GM18499 (cell line): Measurements from ENCODE around the gene RAPGEF5.

ENCODE experiments used
- ATAC-seq: cut with Tn5 transposase; IDR thresholded peaks from one replicate; pipeline ENCODE4 v1.9.1; 2021; ENCODE audit warnings: moderate number of reproducible peaks; ENCODE audit not compliant: insufficient read depth, unreplicated experiment

Gene RAPGEF5

DNA sequence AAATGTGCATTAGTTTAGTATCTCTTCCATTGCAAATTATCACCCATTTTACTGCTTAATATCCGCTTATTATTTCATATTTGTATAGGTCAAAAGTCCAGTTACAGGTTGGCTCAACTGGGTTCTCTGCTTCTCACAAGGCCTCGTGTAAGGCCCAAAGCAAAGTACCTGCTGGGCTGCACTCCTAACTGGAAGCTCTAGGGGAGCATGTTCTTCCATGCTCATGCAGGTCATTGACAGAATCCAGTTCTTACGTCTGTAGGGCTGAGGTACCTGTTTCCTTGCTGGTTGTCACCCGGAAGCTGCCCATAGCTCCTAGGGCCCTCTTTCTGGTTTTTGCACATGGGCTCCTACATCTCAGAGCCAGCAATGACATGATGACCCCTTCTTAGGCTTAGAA is 79.6 kb downstream of the RAPGEF5 start:
- ATAC-seq: no peak

DNA sequence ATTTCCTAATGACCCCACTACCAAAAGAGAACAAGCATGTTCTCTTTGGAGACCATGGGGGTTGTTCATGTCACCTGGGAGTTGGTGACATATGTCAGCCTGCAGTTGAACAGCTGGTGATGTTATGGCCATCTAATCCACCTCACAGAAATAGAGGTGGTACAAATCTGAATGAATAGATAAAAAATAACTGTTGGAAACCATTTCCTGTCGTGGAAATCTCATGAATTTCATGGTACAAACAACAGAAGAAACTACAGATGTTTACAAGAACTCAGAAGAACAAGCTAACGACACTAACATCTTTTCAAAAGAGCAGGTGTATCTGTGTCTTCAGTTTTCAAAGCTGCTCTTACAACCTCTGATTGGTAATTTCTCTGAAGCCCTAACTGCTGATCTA is 81.3 kb downstream of the RAPGEF5 start:
- ATAC-seq: no peak

DNA sequence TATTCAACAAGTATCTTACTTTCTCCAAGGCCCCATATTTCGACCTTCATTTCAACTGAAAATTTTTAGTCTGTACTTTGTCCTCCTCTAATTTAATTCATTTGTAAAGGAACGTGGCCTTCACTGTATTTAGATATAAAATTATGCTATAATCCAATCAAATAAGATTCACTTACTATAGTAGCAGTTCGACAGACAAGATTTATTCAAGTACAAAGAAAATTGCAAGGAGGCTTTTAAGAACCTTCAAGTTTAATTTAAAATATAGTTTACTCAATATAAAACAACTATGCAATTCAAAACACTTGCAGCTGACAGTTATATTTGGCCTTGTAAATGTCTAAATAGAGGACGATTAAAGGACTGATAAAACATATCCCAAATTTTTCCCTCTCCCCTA is 85.6 kb downstream of the RAPGEF5 start:
- no peak for ATAC-seq

DNA sequence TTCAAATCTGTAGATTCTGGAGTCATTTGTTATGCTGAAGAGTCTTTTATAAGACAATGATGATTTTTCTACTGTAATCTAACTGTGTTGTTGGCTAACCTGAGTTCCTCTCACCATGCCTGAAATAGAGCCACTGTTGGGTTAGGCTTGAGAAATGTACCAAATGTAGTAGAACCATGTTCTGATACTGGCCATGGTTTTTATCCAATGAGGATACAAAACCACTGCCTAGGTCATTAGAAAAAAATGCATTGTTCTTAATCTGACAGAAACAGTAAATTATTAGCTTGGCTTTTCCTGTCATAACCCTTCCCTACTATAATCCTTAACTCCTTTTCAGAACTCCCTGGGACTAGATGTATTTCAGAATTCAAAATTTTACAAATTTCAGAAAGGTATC is 86.6 kb downstream of the RAPGEF5 start:
- no peak for ATAC-seq

DNA sequence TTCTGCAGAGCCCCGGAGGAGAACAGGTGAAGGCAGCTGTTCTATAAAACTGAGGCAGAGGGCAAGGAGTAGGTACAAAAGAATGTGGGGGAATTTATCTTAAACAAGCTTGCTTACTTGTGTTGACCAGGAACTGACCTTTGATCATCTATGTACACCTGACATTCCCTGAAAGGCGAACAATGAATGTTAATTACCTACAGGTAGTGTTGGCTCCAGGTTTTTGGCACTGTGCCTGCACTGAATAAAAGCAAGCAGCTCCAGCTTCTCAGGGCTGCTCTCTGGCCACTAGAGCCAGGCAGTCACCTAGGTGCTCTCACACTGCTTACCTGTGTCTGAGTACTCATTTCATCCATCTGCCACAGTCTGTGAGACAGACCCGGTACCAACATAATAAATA is 87.0 kb downstream of the RAPGEF5 start:
- no peak for ATAC-seq

DNA sequence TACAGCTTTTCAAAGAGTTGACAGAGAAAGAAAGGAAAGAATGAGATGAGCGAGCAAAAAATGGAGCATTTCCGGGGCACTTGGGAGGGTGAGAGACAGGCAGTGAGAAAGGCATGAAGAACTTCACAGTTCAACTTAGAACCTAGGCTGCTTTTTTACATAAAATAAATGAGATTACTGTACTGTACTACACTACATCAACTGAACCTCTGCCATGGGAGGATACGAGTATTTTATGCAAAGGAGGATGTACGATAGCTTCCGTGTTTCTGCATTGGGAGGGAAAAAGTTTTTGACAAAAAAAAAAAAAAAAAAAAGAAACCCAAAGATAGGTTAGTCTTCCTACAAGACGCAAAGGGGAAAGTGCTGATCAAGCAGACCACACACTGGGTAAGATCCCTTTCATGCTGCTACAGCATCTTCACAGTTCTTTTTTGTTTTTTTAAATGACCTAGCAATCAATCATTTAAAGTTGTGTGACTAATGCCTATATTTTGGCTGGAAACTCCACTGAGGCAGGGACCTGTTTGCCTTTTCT is 88.0 kb downstream of the RAPGEF5 start:
- ATAC-seq: no peak

DNA sequence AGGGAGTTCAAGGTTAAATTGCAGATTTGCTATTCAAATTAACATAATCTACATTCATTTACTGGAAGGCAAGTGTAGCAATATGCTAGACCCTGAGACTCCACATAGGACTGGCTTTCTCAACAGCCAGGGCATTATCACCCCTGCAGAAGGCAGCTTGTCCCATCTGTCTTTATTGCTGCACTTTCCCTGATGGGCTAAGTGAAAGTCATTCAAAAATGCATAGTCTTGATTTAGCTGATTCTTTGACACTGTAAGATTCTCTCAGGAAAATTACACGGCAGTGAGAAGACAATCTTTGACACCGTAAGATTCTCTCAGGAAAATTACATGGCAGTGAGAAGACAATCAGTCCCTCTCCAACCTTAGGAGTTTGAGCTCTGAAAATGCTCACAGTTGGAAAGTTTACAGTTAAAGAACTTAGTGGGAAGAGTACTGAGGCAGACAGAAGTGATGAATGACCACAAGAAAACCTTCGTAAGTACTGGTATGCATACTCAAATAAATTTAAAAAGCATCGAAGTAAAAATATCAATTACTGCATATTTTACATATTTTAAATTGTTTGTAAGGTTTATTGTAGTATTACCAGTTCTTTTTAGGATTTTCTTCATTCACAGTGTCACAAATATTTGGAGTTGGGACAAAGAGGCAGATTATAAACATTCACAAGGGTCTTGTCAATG is 88.9 kb downstream of the RAPGEF5 start:
- ATAC-seq: no peak

DNA sequence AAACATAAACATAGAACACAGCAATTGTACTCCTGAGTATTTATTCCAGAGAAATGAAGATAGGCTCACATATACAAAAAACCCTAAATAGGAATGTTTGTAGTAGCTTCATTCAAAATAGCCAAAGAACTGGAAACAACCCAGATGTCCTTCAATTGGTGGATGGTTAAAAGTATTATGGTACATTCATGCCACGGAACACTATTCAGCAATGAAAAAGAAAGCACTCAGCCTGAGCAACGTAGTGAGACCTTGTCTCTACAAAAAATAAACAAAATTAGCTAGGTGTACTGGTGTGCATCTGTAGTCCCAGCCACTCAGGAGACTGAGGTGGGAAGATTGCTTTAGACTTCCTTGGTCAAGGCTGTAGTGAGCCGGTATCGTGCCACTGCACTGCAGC is 94.4 kb downstream of the RAPGEF5 start:
- no peak for ATAC-seq

DNA sequence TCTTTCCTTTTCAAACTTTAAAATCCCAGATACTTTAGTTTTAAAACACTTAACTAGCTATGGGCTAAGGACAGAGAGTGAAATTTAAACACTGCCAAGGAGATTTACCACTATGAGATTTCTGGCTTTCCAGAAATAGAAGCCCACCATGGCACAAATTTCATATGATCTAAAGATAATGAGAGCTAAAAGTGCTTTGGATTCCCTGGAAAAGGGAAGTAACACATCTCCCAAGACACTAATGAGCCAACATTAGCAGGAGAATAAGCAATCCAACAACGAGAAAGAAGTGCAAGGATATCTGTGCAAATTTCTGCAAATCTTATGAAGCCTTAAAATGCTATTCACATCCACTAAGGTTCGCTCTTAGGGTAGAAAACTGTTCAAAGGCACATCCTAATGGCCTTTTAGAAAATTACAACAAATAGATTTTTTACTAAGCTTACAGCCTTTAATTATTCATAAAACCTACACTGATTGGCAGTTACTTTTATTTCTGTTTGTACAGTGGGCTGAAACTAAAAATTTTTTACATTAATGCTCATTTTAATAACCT is 100.3 kb downstream of the RAPGEF5 start:
- no peak for ATAC-seq

DNA sequence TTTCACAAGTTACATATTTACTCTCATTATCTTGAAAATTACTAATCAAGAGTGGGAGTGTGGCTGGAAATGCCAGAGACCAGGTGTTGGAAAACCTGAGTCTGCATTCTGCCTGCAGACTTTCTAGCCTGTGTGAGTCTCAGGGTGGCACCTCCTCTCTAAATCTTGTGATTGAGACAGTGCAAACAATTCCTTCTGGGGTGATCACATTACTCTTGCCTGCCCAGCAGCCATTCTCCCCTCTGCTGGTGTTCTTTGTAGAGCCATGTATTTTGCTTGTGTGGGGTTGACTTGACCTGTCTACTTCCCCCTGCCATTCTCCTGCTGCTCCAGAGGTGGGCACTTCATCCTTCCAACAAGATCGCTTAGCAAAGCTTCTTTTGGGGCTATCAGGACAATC is 101.1 kb downstream of the RAPGEF5 start:
- ATAC-seq: no peak

DNA sequence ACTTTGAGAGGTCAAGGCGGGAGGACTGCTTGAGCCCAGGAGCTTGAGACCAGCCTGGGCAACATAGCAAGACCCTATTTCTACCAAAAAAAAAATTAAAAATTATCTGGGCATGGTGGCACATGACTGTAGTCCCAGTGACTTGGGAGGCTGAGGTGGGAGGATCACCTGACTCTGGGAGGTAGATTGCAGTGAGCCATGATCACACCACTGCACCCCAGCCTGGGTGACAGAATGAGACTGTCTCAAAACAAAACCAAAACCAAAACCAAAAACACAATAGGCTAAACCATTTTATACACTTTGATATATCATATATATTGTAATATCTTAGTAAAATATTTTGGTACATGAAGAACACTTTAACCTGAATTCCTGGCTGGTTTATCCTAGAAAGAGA is 101.6 kb downstream of the RAPGEF5 start:
- no peak for ATAC-seq

DNA sequence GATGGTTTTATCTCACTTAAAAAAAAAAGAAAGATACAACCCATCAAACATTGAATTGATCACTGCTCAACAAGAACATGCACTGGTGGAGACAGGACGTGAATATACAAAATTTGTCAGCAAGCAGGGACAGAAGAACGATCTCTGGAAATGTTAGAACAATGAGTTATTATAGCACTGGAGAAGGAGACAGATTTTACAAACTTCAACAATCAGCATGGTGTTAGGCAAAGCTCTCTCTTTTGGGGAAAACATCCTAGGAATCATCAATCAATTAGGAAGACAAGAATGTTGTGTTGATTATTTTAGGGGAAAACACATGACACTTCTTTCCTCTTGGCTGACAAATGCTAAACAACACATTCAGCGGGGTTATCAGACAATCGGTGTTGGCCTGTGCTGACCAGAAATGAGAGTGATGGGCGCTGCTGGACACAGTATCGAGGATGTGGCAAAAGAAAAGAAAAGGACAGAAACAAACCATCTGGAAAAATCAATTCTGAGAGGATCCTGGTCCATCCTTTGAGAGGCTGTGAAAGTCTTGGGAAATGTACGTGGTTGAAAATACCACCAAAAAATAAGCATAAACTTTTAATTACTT is 103.9 kb downstream of the RAPGEF5 start:
- no peak for ATAC-seq

DNA sequence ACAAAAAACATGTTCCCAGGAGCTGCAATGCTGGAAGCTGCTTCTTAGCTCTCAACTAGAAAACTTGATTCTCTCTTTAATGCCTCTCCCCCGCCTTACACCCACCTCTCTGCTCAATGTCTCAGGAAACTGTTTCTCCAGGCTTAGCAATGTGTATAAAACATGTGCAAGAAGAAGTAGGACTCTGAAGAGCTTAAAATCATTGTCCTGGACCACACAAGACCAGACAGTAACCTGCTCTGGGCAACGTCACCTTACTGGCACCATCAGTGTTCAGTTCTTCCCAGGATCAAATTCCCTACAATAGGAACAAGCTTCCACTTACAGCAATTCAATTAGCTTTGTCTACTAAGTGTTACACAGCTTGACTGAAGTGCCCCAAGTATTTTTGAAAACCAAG is 104.9 kb downstream of the RAPGEF5 start:
- no peak for ATAC-seq

DNA sequence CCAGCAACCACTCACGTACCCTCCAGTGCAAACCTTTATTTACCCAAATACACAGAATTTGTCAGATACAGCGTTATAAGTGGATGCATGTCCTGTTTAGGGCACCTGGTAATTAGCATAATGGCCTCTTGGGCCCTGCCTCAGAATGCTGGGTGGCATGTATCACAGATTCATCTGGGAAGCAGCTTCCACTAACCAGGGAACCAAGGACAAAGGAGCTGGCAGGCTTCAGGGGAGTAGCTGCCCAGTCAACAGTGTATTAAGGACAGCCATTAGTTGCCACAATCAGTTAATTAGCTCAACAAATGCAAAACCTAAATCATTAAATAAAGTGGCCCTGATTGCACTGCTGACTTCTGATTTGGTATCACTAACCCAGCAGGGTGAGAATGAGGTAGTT is 105.7 kb downstream of the RAPGEF5 start:
- ATAC-seq: no peak

DNA sequence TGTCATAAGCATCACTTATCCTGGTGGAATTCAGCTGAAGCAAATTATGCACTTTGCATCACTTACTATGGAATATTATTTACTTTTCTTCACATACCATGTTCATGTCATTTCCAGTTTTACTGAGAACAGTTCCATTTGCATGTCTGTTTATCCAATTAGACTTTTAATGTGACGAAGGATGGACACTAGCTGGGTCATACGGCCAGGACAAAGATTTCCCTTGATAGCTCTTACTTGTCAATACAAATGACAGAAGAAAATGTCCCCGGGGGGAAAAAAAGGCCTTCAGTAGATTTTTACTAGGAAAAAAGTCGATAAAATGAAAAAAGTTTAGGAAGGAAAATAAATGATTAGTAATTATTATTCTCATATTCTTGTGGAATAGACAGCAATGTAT is 106.6 kb downstream of the RAPGEF5 start:
- ATAC-seq: no peak

DNA sequence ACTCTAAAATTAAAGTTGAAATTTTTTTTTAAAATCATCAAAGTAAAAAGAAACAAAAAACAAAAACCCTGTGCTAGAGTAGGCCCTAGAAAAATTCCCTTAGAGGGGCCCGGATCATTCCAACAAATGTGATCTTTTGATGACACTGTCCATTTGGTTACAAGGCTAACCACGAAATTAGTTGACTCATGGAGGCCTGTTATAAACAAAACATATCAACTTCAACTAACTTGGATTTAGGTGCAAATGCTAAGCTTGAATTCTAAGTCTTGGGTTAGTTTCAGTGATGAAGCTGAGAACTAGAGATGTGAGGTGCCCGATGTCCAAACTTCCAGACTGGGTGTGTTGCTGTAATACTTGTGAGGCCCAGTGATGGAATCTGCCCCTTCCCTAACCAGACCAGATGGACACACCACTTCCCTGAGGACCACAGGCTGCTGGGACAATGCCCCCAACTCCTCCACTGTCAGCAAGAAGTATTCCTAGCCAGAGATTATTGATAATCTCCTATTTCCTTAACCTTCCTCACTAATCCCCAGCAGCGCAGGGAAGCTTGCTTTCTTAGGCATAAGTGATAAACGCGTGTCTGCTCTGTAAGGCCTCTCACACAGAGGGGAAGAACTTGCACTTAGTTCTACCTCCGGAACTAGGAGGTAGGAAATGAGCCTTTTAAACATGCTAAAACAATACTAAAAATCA is 108.7 kb downstream of the RAPGEF5 start:
- no peak for ATAC-seq

DNA sequence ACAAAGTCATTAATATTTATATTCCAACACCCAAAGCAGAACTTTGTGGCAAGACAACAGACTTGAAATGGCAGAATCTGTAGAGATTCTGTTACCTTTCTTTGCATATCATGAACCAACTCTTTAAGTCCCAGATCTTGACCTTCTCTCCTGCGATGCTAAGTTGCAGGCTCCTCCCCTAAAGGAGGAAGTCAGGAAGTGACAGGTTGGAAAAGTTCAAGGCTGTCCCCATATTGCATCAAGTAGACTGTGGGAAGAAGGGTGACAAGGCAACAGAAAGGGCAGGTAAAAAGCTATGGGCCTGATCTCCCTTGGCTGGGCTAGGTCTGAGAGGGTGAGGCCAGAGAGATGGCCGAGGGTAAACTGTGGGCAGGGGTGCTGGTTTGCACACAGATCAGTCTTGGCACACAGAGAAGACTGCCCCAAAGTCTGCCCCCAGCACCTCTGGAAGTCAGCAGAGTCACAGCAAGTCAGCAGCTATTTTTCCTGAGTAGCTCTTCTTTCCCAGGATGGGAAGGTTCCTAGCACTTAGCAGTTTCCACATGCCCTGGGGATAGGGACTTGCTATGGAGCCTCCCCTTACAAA is 115.1 kb downstream of the RAPGEF5 start:
- ATAC-seq: no peak

DNA sequence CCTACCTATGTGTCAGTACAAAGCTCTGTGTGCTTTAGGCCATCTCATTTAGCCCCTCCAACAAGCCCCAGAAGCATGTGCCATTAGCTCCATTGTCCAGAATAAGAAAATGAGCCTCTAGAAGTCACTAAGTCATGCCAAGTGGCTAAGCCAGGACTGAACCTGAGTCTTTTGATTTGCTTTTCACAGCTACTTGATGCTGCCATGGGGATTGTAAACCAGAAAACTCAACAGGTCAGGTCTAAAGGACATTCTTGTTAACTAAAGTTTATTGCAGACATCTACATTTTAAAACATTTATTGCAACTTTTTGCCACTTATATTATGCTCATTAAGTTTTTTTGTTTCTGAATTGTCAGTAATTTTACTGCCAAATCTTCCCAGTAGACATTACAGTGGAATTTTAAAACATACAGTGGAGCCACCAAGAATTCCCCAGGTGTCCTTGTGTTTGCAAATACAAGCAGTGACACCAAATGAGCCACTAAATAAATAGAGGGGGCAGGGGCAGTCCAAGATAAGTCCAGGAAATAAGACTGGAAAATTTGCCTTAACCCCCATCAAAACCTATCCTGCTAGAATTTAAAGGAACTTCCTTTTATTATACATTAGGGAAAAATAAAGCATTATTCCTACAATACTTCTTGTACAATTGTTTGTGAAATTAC is 115.9 kb downstream of the RAPGEF5 start:
- ATAC-seq: no peak

DNA sequence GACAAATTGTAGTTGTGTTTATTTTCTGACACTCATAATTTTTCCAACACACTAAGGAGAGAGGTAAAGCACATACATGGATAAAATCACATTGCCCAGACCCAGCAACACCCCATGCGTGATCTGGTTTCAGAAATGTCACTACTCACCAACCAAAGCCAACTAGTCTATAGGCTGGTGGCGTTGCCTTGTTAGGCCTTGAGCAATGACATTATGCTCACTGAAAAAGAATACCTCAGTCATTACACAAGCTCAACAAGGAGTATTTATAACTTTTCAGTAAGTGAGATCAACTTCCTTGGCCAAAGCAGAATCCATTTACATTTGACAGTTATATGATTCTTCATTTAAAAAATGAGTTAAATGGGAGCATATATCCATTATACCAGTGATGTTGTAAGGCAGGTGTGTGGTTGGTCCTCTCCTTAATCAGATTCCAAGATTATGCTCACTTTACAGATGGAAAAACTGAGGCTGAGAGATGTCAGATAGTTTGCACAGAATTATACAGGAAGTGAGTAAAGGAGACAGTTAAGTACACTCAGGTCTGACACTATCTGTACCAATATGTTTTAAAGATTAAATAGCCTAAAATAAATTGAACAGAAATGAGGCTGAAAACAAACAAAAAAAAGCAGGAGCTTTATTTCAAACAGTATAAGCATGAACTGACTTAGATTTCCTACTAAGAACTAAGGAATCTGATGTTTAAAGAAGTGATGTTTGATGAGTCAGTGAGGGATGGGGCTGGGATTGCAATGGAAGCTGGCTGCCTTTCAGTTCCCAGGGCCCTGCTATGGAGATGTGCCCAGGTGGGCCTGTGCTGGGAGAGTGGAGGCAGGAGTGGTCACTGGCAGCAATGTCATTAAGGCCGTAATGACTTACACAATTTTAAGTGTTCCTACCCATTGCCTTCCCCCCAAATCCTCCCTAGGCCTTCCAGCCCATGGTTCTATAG is 118.3 kb downstream of the RAPGEF5 start:
- ATAC-seq: no peak
